ENCODE data around the gene PGLYRP3.

PGLYRP3 gene

GRCh38 chr1:153253076-153253475, 59.7 kb downstream of the PGLYRP3 start:
- in situ Hi-C loops (cut with HindIII; ENCODE audit: low sequenced_read_pairs): no loop called here
- no peak for DNase-seq (ENCODE audit: low read depth, low spot score)
- no peak for TF ChIP-seq CTCF (IDR thresholded peaks at IDR 0.05; ENCODE audit: low read depth, low read length)
- no peak overlapping the region for H3K4me3 ChIP-seq (ENCODE audit: low read depth, low read length)

DNA sequence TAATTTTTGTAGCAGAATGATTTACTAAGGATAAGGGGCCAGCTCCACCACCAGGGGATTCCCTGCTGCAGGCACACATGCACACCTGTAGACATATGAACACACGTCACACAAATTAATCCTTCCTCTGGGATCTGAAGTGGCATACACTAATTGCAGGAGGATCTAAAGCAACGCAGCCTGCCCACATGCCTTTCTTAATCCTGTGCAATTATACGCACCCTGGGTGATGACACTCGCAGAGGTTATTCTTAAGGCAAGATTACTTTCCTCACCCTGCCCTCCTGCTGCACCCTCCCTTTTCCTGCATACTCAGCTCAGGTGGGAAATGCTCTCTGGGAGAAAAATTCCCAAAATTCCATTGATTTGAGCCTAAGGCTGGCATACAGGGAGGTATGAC, 60.8 kb downstream of the PGLYRP3 start:
- in situ Hi-C loops (cut with HindIII; ENCODE audit: low sequenced_read_pairs): no loop called here

DNA sequence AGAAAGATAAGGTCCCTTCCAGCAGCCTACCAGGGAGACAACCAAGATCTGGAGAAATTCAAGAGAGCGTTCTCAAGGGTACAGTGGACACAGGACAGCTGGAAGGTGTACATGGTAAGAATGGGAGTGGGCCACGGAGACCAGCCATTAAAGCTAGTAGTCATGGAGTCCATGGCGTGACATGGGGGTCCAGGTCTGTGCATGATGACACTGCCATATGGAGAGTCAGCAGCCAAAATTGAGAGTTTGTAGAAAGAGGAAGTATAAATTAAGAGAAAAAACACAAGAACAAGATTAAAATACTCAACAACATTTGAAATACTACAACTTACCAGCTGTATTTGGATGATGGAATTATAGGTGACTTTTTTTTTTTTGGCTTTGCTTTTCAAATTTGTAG, 61.2 kb downstream of the PGLYRP3 start:
- in situ Hi-C loops (cut with HindIII; ENCODE audit: low sequenced_read_pairs): no loop called here
- H3K4me3 ChIP-seq (ENCODE audit: low read depth, low read length): no peak overlapping the region
- no peak for TF ChIP-seq CTCF (IDR thresholded peaks at IDR 0.05; ENCODE audit: low read depth, low read length)
- DNase-seq (ENCODE audit: low read depth, low spot score): no peak

More for the DNA sequence above, 60.8 kb downstream of the PGLYRP3 start:
- H3K4me3 ChIP-seq (ENCODE audit: low read depth, low read length): no peak overlapping the region
- no peak for TF ChIP-seq CTCF (IDR thresholded peaks at IDR 0.05; ENCODE audit: low read depth, low read length)
- DNase-seq (ENCODE audit: low read depth, low spot score): no peak

DNA sequence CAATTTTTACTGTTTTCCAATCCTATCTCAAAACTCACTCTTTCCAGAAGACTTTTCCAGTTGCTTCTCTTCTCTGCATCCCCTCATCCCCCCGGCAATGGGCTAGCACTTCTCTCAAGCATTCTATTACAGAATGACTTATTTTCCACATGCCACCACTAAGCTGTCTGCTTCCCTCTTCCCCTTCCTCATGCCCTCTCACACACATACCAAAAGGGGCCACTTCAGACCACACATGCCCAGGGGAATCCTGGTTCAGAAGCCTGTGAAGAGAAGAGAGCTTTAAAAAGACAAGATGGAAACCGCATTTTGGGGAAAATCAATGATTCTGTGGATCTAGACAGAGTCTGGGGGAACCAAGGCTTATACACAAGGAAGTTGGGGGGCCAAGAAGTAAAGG, 61.7 kb downstream of the PGLYRP3 start:
- no peak for DNase-seq (ENCODE audit: low read depth, low spot score)
- in situ Hi-C loops (cut with HindIII; ENCODE audit: low sequenced_read_pairs): no loop called here
- TF ChIP-seq CTCF (IDR thresholded peaks at IDR 0.05; ENCODE audit: low read depth, low read length): no peak
- no peak overlapping the region for H3K4me3 ChIP-seq (ENCODE audit: low read depth, low read length)

DNA sequence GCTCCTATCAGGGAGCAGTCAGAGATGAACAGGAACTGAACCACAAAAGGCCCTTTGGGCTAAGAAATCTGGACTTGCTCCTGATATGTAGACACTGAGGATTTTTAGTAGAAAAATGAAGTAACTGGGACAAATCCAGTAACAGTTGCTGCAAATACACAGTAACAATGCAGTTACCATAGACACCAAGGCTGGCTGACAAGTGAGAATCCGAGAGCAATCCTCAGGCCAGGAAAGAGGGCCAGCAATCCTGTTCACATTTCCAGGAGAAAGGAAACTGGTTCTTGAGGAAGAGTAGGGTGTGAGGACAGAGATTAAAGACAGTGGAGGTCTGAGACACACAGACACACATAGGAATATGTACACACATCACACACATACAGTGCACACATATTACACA, 62.6 kb downstream of the PGLYRP3 start:
- DNase-seq (ENCODE audit: low read depth, low spot score): no peak
- no peak for TF ChIP-seq CTCF (IDR thresholded peaks at IDR 0.05; ENCODE audit: low read depth, low read length)
- no peak overlapping the region for H3K4me3 ChIP-seq (ENCODE audit: low read depth, low read length)
- in situ Hi-C loops (cut with HindIII; ENCODE audit: low sequenced_read_pairs): no loop called here

DNA sequence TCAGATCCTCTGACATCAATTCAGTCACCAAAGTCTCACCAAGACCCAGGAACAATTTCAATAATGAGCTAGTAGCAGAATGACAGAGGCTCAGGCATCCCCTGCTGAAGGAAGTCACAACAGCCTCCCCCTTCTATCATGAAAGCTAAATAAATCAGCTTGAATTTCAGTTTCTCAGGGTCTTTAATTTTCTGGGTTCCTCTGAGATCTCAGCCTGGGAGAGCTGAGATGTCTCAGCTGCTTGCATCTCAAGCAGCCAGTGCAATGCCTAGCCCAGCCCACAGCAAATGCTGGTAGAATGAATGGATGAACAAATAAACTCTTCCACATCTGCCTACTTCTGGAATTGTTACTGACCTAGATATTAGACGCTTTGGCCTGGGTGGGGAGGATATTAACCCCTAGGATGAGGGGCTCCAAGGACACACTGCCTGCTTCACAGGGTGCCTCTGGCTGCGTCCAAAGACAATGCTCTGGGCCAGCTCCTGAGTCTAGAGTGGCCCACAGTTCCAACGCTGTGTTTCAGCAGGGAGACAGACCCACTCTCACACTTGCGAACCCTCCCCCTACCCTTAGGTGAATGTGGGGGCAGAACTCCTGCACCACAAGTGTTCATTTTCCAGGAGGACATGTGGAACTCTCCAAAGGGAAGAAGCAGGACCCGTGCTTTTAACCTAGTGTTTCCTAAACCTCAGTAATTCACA, 64.4 kb downstream of the PGLYRP3 start:
- no peak for DNase-seq (ENCODE audit: low read depth, low spot score)
- no peak for TF ChIP-seq CTCF (IDR thresholded peaks at IDR 0.05; ENCODE audit: low read depth, low read length)
- in situ Hi-C loops (cut with HindIII; ENCODE audit: low sequenced_read_pairs): no loop called here

More for the DNA sequence above, 64.4 kb downstream of the PGLYRP3 start:
- no peak overlapping the region for H3K4me3 ChIP-seq (ENCODE audit: low read depth, low read length)
